ENCODE results near the gene CYP19A1.

- TF ChIP-seq YY1 (IDR thresholded peaks at IDR 0.05) (no peak), GABPA (IDR thresholded peaks at IDR 0.05 in 1 of 2, conservative IDR thresholded peaks at IDR 0.05 in 1 of 2) (no peak), EGR1 (IDR thresholded peaks at IDR 0.05; ENCODE audit: low read depth in 2 of 2) (no peak), CTCF (IDR thresholded peaks at IDR 0.05; ENCODE audit: low read depth, low read length, missing input control) (no peak), JUND (IDR thresholded peaks at IDR 0.05) (no peak), TAF1 (conservative IDR thresholded peaks at IDR 0.05) (no peak)
- TF ChIP-seq, protein P1, sequence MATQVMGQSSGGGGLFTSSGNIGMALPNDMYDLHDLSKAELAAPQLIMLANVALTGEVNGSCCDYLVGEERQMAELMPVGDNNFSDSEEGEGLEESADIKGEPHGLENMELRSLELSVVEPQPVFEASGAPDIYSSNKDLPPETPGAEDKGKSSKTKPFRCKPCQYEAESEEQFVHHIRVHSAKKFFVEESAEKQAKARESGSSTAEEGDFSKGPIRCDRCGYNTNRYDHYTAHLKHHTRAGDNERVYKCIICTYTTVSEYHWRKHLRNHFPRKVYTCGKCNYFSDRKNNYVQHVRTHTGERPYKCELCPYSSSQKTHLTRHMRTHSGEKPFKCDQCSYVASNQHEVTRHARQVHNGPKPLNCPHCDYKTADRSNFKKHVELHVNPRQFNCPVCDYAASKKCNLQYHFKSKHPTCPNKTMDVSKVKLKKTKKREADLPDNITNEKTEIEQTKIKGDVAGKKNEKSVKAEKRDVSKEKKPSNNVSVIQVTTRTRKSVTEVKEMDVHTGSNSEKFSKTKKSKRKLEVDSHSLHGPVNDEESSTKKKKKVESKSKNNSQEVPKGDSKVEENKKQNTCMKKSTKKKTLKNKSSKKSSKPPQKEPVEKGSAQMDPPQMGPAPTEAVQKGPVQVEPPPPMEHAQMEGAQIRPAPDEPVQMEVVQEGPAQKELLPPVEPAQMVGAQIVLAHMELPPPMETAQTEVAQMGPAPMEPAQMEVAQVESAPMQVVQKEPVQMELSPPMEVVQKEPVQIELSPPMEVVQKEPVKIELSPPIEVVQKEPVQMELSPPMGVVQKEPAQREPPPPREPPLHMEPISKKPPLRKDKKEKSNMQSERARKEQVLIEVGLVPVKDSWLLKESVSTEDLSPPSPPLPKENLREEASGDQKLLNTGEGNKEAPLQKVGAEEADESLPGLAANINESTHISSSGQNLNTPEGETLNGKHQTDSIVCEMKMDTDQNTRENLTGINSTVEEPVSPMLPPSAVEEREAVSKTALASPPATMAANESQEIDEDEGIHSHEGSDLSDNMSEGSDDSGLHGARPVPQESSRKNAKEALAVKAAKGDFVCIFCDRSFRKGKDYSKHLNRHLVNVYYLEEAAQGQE (IDR thresholded peaks at IDR 0.05): no peak
Measured at GRCh38 chr15:51368751-51369450, 30.5 kb upstream of the CYP19A1 start.
